Measurements from ENCODE around the gene ADORA2A. TPM values are rescaled to one million over a fixed set of nuclear protein-coding genes. Genes with fewer than 3 reads are reported as not detected.
A peak's percentile ranks its signal among the peaks of the same experiment; 100 is the strongest.

ADORA2A gene
- total and polyA plus RNA-seq, 5 donors, result 3.7 to 6.6 (median 5.2) TPM

- 37% methylated on average over 1 of the region's 1 CpG for WGBS
- H3K9me3 ChIP-seq (ENCODE audit: control insufficient read depth, low read length), result no peaks in the 10 kb centered on the region
- intact Hi-C loops (cut with DNase I), result no loop called here
- DNase-seq, result no peak
- H3K4me3 ChIP-seq (ENCODE audit: low read length), result no peak overlapping the region
- H3K27me3 ChIP-seq (ENCODE audit: control insufficient read depth, insufficient read depth), result no peaks in the 10 kb centered on the region
- peaks cover 15% of the 10 kb centered on the region for H3K4me1 ChIP-seq (ENCODE audit: control insufficient read depth, insufficient read depth, low read length)
- H3K27ac ChIP-seq (ENCODE audit: low read length), result no peak overlapping the region
- no peak for ATAC-seq
These were observed 32.5 kb downstream of the ADORA2A start for GRCh38 chr22:24459911-24460310.

GRCh38 chr22:24460418-24461089 is 33.2 kb downstream of the ADORA2A start:
- intact Hi-C loops (cut with DNase I), result no loop called here
- Histone ChIP-seq H3K4me3 (ENCODE audit: low read length) (no peak overlapping the region), H3K9me3 (ENCODE audit: control insufficient read depth, low read length) (no peaks in the 10 kb centered on the region), H3K4me1 (ENCODE audit: control insufficient read depth, insufficient read depth, low read length) (peaks cover 13% of the 10 kb centered on the region), H3K27me3 (ENCODE audit: control insufficient read depth, insufficient read depth) (no peaks in the 10 kb centered on the region), H3K27ac (ENCODE audit: low read length) (no peak overlapping the region)
- DNase-seq, result no peak
- WGBS, result 49% methylated on average over 10 of the region's 10 CpGs
- ATAC-seq, result peak in 1 of 2 donors; percentile 25

GRCh38 chr22:24463071-24463760 is 35.8 kb downstream of the ADORA2A start:
- Histone ChIP-seq H3K4me3 (ENCODE audit: low read length) (no peak overlapping the region), H3K27ac (ENCODE audit: low read length) (no peak overlapping the region), H3K27me3 (ENCODE audit: control insufficient read depth, insufficient read depth) (no peaks in the 10 kb centered on the region), H3K4me1 (ENCODE audit: control insufficient read depth, insufficient read depth, low read length) (peaks cover 23% of the 10 kb centered on the region), H3K9me3 (ENCODE audit: control insufficient read depth, low read length) (no peaks in the 10 kb centered on the region)
- 90% methylated on average over 6 of the region's 6 CpGs for WGBS
- intact Hi-C loops (cut with DNase I), result no loop called here
- ATAC-seq (no peak), DNase-seq (no peak)

- intact Hi-C loops (cut with DNase I), result no loop called here
- Histone ChIP-seq H3K27ac (ENCODE audit: low read length) (peak overlapping the region; percentile 37), H3K27me3 (ENCODE audit: control insufficient read depth, insufficient read depth) (no peaks in the 10 kb centered on the region), H3K4me1 (ENCODE audit: control insufficient read depth, insufficient read depth, low read length) (peaks cover 19% of the 10 kb centered on the region), H3K4me3 (ENCODE audit: low read length) (no peak overlapping the region), H3K9me3 (ENCODE audit: control insufficient read depth, low read length) (no peaks in the 10 kb centered on the region)
- ATAC-seq (peak in 1 of 2 donors; percentile 50), DNase-seq (no peak)
- WGBS, result 54% methylated on average over 5 of the region's 5 CpGs
These were observed 38.2 kb downstream of the ADORA2A start for GRCh38 chr22:24465566-24465965.

- DNase-seq (no peak), ATAC-seq (no peak)
- Histone ChIP-seq H3K4me3 (ENCODE audit: low read length) (no peak overlapping the region), H3K4me1 (ENCODE audit: control insufficient read depth, insufficient read depth, low read length) (peaks cover 16% of the 10 kb centered on the region), H3K27me3 (ENCODE audit: control insufficient read depth, insufficient read depth) (no peaks in the 10 kb centered on the region), H3K9me3 (ENCODE audit: control insufficient read depth, low read length) (no peaks in the 10 kb centered on the region), H3K27ac (ENCODE audit: low read length) (peak overlapping the region; percentile 37)
- WGBS, result 99% methylated on average over 3 of the region's 3 CpGs
- intact Hi-C loops (cut with DNase I), result no loop called here
These were observed 38.6 kb downstream of the ADORA2A start for GRCh38 chr22:24465975-24466374.

GRCh38 chr22:24466716-24467328 is 39.4 kb downstream of the ADORA2A start:
- peak; percentile 44 to 45 for ATAC-seq
- peaks cover 20% of the 10 kb centered on the region for H3K4me1 ChIP-seq (ENCODE audit: control insufficient read depth, insufficient read depth, low read length)
- H3K4me3 ChIP-seq (ENCODE audit: low read length), result no peak overlapping the region

GRCh38 chr22:24467340-24467739 is 39.9 kb downstream of the ADORA2A start:
- intact Hi-C loops (cut with DNase I), result no loop called here
- H3K27me3 ChIP-seq (ENCODE audit: control insufficient read depth, insufficient read depth), result no peaks in the 10 kb centered on the region
- no peak for DNase-seq
- 65% methylated on average over 2 of the region's 2 CpGs for WGBS
- H3K9me3 ChIP-seq (ENCODE audit: control insufficient read depth, low read length), result no peaks in the 10 kb centered on the region
- H3K4me1 ChIP-seq (ENCODE audit: control insufficient read depth, insufficient read depth, low read length), result peaks cover 24% of the 10 kb centered on the region
- no peak for ATAC-seq
- H3K4me3 ChIP-seq (ENCODE audit: low read length), result no peak overlapping the region
- no peak overlapping the region for H3K27ac ChIP-seq (ENCODE audit: low read length)

More at GRCh38 chr22:24466716-24467328, 39.4 kb downstream of the ADORA2A start:
- H3K9me3 ChIP-seq (ENCODE audit: control insufficient read depth, low read length), result no peaks in the 10 kb centered on the region
- intact Hi-C loops (cut with DNase I), result no loop called here
- H3K27ac ChIP-seq (ENCODE audit: low read length), result peak overlapping the region; percentile 71
- peak in 1 of 3 donors; percentile 23 for DNase-seq
- WGBS, result 13% methylated on average over 1 of the region's 1 CpG
- H3K27me3 ChIP-seq (ENCODE audit: control insufficient read depth, insufficient read depth), result no peaks in the 10 kb centered on the region

- 35% methylated on average over 4 of the region's 4 CpGs for WGBS
These were observed 44.2 kb downstream of the ADORA2A start for GRCh38 chr22:24471570-24471969.

GRCh38 chr22:24473284-24473683 is 45.9 kb downstream of the ADORA2A start:
- no peak for ATAC-seq
- peaks cover 8% of the 10 kb centered on the region for H3K4me1 ChIP-seq (ENCODE audit: control insufficient read depth, insufficient read depth, low read length)
- no peak for DNase-seq
- intact Hi-C loops (cut with DNase I), result loop anchor here in 1 of 4 donors (10.0 kb wide), 1 partner anchor 48 kb away; the partner anchor contains the start of gene ADORA2A
- H3K9me3 ChIP-seq (ENCODE audit: control insufficient read depth, low read length), result no peaks in the 10 kb centered on the region
- no peak overlapping the region for H3K4me3 ChIP-seq (ENCODE audit: low read length)
- no peaks in the 10 kb centered on the region for H3K27me3 ChIP-seq (ENCODE audit: control insufficient read depth, insufficient read depth)
- H3K27ac ChIP-seq (ENCODE audit: low read length), result no peak overlapping the region

More at GRCh38 chr22:24471570-24471969, 44.2 kb downstream of the ADORA2A start:
- DNase-seq (peak; percentile 80 to 92 (median 87)), ATAC-seq (peak; percentile 96)
- Histone ChIP-seq H3K27me3 (ENCODE audit: control insufficient read depth, insufficient read depth) (no peaks in the 10 kb centered on the region), H3K4me1 (ENCODE audit: control insufficient read depth, insufficient read depth, low read length) (peaks cover 14% of the 10 kb centered on the region), H3K27ac (ENCODE audit: low read length) (peak overlapping the region; percentile 71), H3K9me3 (ENCODE audit: control insufficient read depth, low read length) (no peaks in the 10 kb centered on the region), H3K4me3 (ENCODE audit: low read length) (no peak overlapping the region)
- intact Hi-C loops (cut with DNase I), result loop anchor here in 1 of 4 donors (10.0 kb wide), 1 partner anchor 47 kb away; the partner anchor contains the start of gene ADORA2A

GRCh38 chr22:24474221-24474620 is 46.8 kb downstream of the ADORA2A start:
- peaks cover 8% of the 10 kb centered on the region for H3K4me1 ChIP-seq (ENCODE audit: control insufficient read depth, insufficient read depth, low read length)
- DNase-seq, result no peak
- no peak overlapping the region for H3K27ac ChIP-seq (ENCODE audit: low read length)
- no peaks in the 10 kb centered on the region for H3K27me3 ChIP-seq (ENCODE audit: control insufficient read depth, insufficient read depth)
- WGBS, result 40% methylated on average over 3 of the region's 3 CpGs
- H3K9me3 ChIP-seq (ENCODE audit: control insufficient read depth, low read length), result no peaks in the 10 kb centered on the region
- intact Hi-C loops (cut with DNase I), result loop anchor here in 1 of 4 donors (10.0 kb wide), 1 partner anchor 49 kb away; the partner anchor contains the start of gene ADORA2A
- H3K4me3 ChIP-seq (ENCODE audit: low read length), result no peak overlapping the region
- peak in 1 of 2 donors; percentile 48 for ATAC-seq
